T-cell (primary cell): ENCODE results near the gene RILPL1. TPM values are rescaled to one million over a fixed set of nuclear protein-coding genes. Genes with fewer than 3 reads are reported as not detected.

Source experiments
- ATAC-seq, 4 experiments: fragments of 200-7000 bp in 3 of 4; fragments of 150-1000 bp in 1 of 4; cut with Tn5 transposase; replicated peaks in 1 of 4; 1 replicate in 3 of 4; 2 replicates in 1 of 4; pipeline ENCODE4 v1.10.0; 2021; ENCODE audit warnings: moderate library complexity in 3 of 4, mild to moderate bottlenecking in 2 of 4, moderate number of reproducible peaks in 1 of 4
- CTCF ChIA-PET, 2 donors: fragments of 300-600 bp; sonication (Branson Sonifier 250); formaldehyde crosslinking; loops; one replicate each; lab custom pipeline; 2022; ENCODE audit warnings: antibody characterized with exemption in 2 of 2; lab: Charles Lee
- POLR2A ChIA-PET, 2 donors: fragments of 300-600 bp; sonication (Branson Sonifier 250); formaldehyde crosslinking; loops; one replicate each; lab custom pipeline; 2022; ENCODE audit warnings: antibody characterized with exemption in 2 of 2; lab: Charles Lee
- DNase-seq, 35 experiments: peaks; one replicate each; pipeline versions ENCODE4 v3.0.0 to v3.0.0-alpha.2; 2013 to 2023
- H3K27ac ChIP-seq: one replicate; pipeline ENCODE4 v1.5.1; 2013; ENCODE audit warnings: low read length
- H3K27me3 ChIP-seq, 2 experiments: replicated peaks in 1 of 2; 1 replicate in 1 of 2; 2 replicates in 1 of 2; pipeline versions ENCODE4 v1.6.1 to v1.7.0; 2013; ENCODE audit warnings: low read length in 1 of 2, mixed read lengths in 1 of 2; ENCODE audit not compliant: control insufficient read depth in 2 of 2, insufficient read depth in 2 of 2; ENCODE audit errors: extremely low read depth in 1 of 2
- H3K36me3 ChIP-seq, 2 donors: 1 replicate in 1 of 2; 2 replicates in 1 of 2; pipeline versions ENCODE4 v1.6.1 to v1.7.0; 2013; ENCODE audit warnings: low read length in 1 of 2; ENCODE audit not compliant: control insufficient read depth in 2 of 2, insufficient read depth in 1 of 2; ENCODE audit errors: extremely low read depth in 1 of 2
- H3K4me1 ChIP-seq, 2 experiments: 1 replicate in 1 of 2; 2 replicates in 1 of 2; pipeline versions ENCODE4 v1.6.1 to v1.7.0; 2013; ENCODE audit warnings: low read length in 2 of 2, mixed read lengths in 1 of 2; ENCODE audit not compliant: insufficient read depth in 2 of 2, control insufficient read depth in 1 of 2; ENCODE audit errors: extremely low read depth in 1 of 2
- H3K4me3 ChIP-seq, 2 donors: 1 replicate in 1 of 2; 2 replicates in 1 of 2; pipeline versions ENCODE4 v1.5.1 to v1.7.0; 2013; ENCODE audit warnings: mild to moderate bottlenecking in 2 of 2, low read length in 1 of 2, moderate library complexity in 1 of 2; ENCODE audit not compliant: control insufficient read depth in 1 of 2; ENCODE audit errors: extremely low read depth in 1 of 2
- H3K9me3 ChIP-seq: 2 replicates; pipeline ENCODE4 v1.7.0; 2013
- H3K27ac Mint-ChIP-seq, 2 donors: one replicate each; pipeline ENCODE4 v1.8.0; 2020 to 2021; ENCODE audit warnings: mild to moderate bottlenecking in 2 of 2, mixed read lengths in 2 of 2
- H3K27me3 Mint-ChIP-seq, 2 donors: one replicate each; pipeline ENCODE4 v1.8.0; 2021 to 2022; ENCODE audit warnings: mixed read lengths in 2 of 2
- H3K36me3 Mint-ChIP-seq: one replicate; pipeline ENCODE4 v1.8.0; 2021; ENCODE audit warnings: mixed read lengths
- H3K4me1 Mint-ChIP-seq, 3 donors: one replicate each; pipeline ENCODE4 v1.8.0; 2020 to 2022; ENCODE audit warnings: mixed read lengths in 3 of 3, mild to moderate bottlenecking in 1 of 3
- H3K4me3 Mint-ChIP-seq, 3 donors: one replicate each; pipeline ENCODE4 v1.8.0; 2020 to 2022; ENCODE audit warnings: mild to moderate bottlenecking in 3 of 3, mixed read lengths in 3 of 3, moderate library complexity in 3 of 3
- H3K9me3 Mint-ChIP-seq, 3 donors: one replicate each; pipeline ENCODE4 v1.8.0; 2020 to 2022; ENCODE audit warnings: mixed read lengths in 3 of 3
- WGBS: methylation state at CpG from one replicate; pipeline ENCODE4 v1.1.5; 2013; ENCODE audit warnings: missing lambda C conversion rate; ENCODE audit not compliant: insufficient coverage; 5-methylcytosine and 5-hydroxymethylcytosine counted together
- total RNA-seq, 35 experiments: library from RNA in 6 of 35; stranded (reverse) in 6 of 35; fragments of 120-200 nt in 1 of 35; gene quantifications; one replicate each; pipeline versions ENCODE4 v1.2.1 to v1.2.4 and lab custom pipeline; 2013 to 2026

Gene RILPL1
- total RNA-seq, 5 donors from 2014 or later (not counting 1 experiment from before 2014, with no cell fraction given), result 2.8 to 8.9 (median 6.1) TPM

DNA sequence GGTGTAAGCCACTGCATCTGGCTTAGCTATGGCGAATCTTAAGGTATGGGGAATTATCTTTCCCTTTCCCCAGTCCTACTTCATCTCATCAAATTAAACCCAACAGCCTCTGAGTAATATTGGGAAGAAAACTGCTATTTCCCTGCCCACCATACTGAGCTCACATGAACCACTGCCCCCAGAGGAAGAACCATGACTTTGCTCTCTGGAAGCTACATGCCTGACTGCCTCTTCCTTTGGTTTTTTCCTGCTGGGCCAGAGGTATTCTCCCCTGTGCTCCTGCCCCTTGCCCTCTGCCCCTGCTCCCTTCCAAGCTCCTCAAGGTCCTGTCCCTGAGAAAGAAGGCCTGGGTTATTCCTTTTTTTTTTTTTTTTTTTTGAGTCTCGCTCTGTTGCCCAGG lies 112.2 kb downstream of the RILPL1 start:
- H3K27me3 Mint-ChIP-seq, result no peaks in the 10 kb centered on the region
- H3K27me3 ChIP-seq, result no peaks in the 10 kb centered on the region
- peaks cover 0 to 6% (median 0%) of the 10 kb centered on the region in 3 donors for H3K4me1 Mint-ChIP-seq
- no peaks in the 10 kb centered on the region for H3K4me1 ChIP-seq
- no peaks in the 10 kb centered on the region for H3K9me3 Mint-ChIP-seq
- WGBS, result no CpG with 5 or more reads among the region's 2 CpGs
- no peak overlapping the region for H3K27ac ChIP-seq
- H3K9me3 ChIP-seq, result no peaks in the 10 kb centered on the region
- CTCF ChIA-PET, result no interaction called here
- peaks cover 28% of the 10 kb centered on the region for H3K36me3 Mint-ChIP-seq
- no peak overlapping the region for H3K27ac Mint-ChIP-seq
- DNase-seq (no peak), ATAC-seq (no peak)
- peaks cover 12 to 34% of the 10 kb centered on the region in 2 donors for H3K36me3 ChIP-seq
- POLR2A ChIA-PET, result interaction anchor here (0.5 to 0.6 kb wide), 3 partner anchors 57 to 285 kb away, joined by 3 to 10 read pairs (median 3); no protein-coding TSS in a partner anchor
- no peak overlapping the region for H3K4me3 ChIP-seq
- H3K4me3 Mint-ChIP-seq, result no peak overlapping the region

Other genes starting within 250 kb of the RILPL1 start
- 10 to 100 TPM; 36.1 to 42.1 (median 38.6) TPM for gene SBNO1, start 168.9 kb downstream of the RILPL1 start, total RNA-seq
- 10 to 100 TPM; 21.1 to 34.2 (median 31.8) TPM for gene KMT5A, start 149.6 kb downstream of the RILPL1 start, total RNA-seq
- 10 to 100 TPM in 1 of 5 donors, 1 to 10 TPM in 4; 6.0 to 10.2 (median 7.1) TPM for gene RILPL2, start 97.0 kb downstream of the RILPL1 start, total RNA-seq
- 10 to 100 TPM; 32.6 to 46.1 (median 43.2) TPM for gene SNRNP35, start 75.6 kb downstream of the RILPL1 start, total RNA-seq
- gene TMED2, start 50.8 kb upstream of the RILPL1 start, total RNA-seq, result 100 to 1,000 TPM in 3 of 5 donors, 10 to 100 TPM in 2; 86.4 to 129 (median 115) TPM
- gene DDX55, start 68.4 kb upstream of the RILPL1 start, total RNA-seq, result 10 to 100 TPM; 28.9 to 45.8 (median 41.8) TPM
- gene EIF2B1, start 100.0 kb upstream of the RILPL1 start, total RNA-seq, result 10 to 100 TPM; 44.7 to 51.8 (median 47.0) TPM
- gene GTF2H3, start 100.1 kb upstream of the RILPL1 start, total RNA-seq, result 10 to 100 TPM; 23.7 to 27.2 (median 24.9) TPM
- 10 to 100 TPM in 1 of 5 donors, 1 to 10 TPM in 4; 5.3 to 11.9 (median 6.6) TPM for gene TCTN2, start 137.4 kb upstream of the RILPL1 start, total RNA-seq
- 10 to 100 TPM; 34.9 to 47.2 (median 46.3) TPM for gene ATP6V0A2, start 178.6 kb upstream of the RILPL1 start, total RNA-seq
- under 1 TPM; 0.08 to 0.32 (median 0.19) TPM for gene DNAH10, start 228.6 kb upstream of the RILPL1 start, total RNA-seq